ENCODE data around the gene KLHL15. TPM values are rescaled to one million over a fixed set of nuclear protein-coding genes. Genes with fewer than 3 reads are reported as not detected.

The KLHL15 gene
- polyA plus RNA-seq, 3 donors = 3.2 to 24.4 (median 3.9) TPM

GRCh38 chrX:24027985-24028384 is 999 bp upstream of the KLHL15 start:
- no peak overlapping the region for H3K9ac ChIP-seq (ENCODE audit: insufficient read depth, low read length, poor library complexity, severe bottlenecking)
- intact Hi-C loops (cut with micrococcal nuclease) = loop anchor here in 1 of 2 donors (10.0 kb wide), 1 partner anchor 123 kb away; the partner anchor contains the start of genes APOO and CXorf58
- H3K27me3 Mint-ChIP-seq (ENCODE audit: low read depth in 3 of 3) = peaks cover 0 to 56% (median 0%) of the 10 kb centered on the region in 3 donors
- H3K36me3 ChIP-seq (replicated peaks in 1 of 2; ENCODE audit: control insufficient read depth in 1 of 2, insufficient read depth in 2 of 2, low read length in 2 of 2) = no peaks in the 10 kb centered on the region
- no CpG with 5 or more reads among the region's 6 CpGs for WGBS (ENCODE audit: insufficient coverage)
- H3K4me1 Mint-ChIP-seq = peaks cover 5% of the 10 kb centered on the region
- no peak overlapping the region for H3K4me3 ChIP-seq (replicated peaks in 1 of 3; ENCODE audit: low read depth in 2 of 3, low read length in 3 of 3)
- no peak overlapping the region for H3K4me2 ChIP-seq (replicated peaks; ENCODE audit: extremely low read depth, low read length, poor library complexity, severe bottlenecking)
- peaks cover 12% of the 10 kb centered on the region for H4K20me1 ChIP-seq (ENCODE audit: insufficient read depth, low read length)
- H3K4me3 Mint-ChIP-seq = no peak overlapping the region
- H3K79me2 ChIP-seq (ENCODE audit: insufficient read depth, low read length) = peaks cover 20% of the 10 kb centered on the region
- H3K9me3 Mint-ChIP-seq = peaks cover 0 to 28% (median 4%) of the 10 kb centered on the region in 7 donors
- H3K27ac Mint-ChIP-seq = no peak overlapping the region
- no peak overlapping the region for H3K27ac ChIP-seq (ENCODE audit: low read depth in 1 of 2, low read length in 2 of 2)
- no peak for DNase-seq
- H3K9me3 ChIP-seq (replicated peaks in 1 of 2; ENCODE audit: control insufficient read depth in 1 of 2, insufficient read depth in 1 of 2, low read length in 2 of 2) = peaks cover 0 to 13% of the 10 kb centered on the region in 2 donors
- no peaks in the 10 kb centered on the region for H3K36me3 Mint-ChIP-seq
- no peak for TF ChIP-seq CTCF (IDR thresholded peaks at IDR 0.05)
- peaks cover 0 to 30% of the 10 kb centered on the region in 2 donors for H3K27me3 ChIP-seq (ENCODE audit: control insufficient read depth in 2 of 2, insufficient read depth in 2 of 2, low read length in 2 of 2)
- H2AFZ ChIP-seq (ENCODE audit: insufficient read depth, low read depth, low read length, poor library complexity, severe bottlenecking) = no peak overlapping the region
- no peaks in the 10 kb centered on the region for H3K4me1 ChIP-seq (ENCODE audit: control insufficient read depth in 1 of 2, insufficient read depth in 2 of 2, low read length in 2 of 2)

- no peaks in the 10 kb centered on the region for H3K36me3 ChIP-seq (replicated peaks in 1 of 2; ENCODE audit: control insufficient read depth in 1 of 2, insufficient read depth in 2 of 2, low read length in 2 of 2)
- H3K27ac ChIP-seq (ENCODE audit: low read depth in 1 of 2, low read length in 2 of 2) = peak overlapping the region in 1 of 2 donors; percentile 90
- peaks cover 0 to 13% of the 10 kb centered on the region in 2 donors for H3K9me3 ChIP-seq (replicated peaks in 1 of 2; ENCODE audit: control insufficient read depth in 1 of 2, insufficient read depth in 1 of 2, low read length in 2 of 2)
- Mint-ChIP-seq H3K4me3 (peak overlapping the region; percentile 80 to 88), H3K27ac (peak overlapping the region; percentile 65 to 97 (median 93)), H3K27me3 (ENCODE audit: low read depth in 3 of 3) (peaks cover 0 to 53% (median 0%) of the 10 kb centered on the region in 3 donors), H3K9me3 (peaks cover 0 to 35% (median 3%) of the 10 kb centered on the region in 7 donors), H3K36me3 (peaks cover 0 to 5% of the 10 kb centered on the region in 2 donors), H3K4me1 (peaks cover 10% of the 10 kb centered on the region)
- peaks cover 35% of the 10 kb centered on the region for H3K79me2 ChIP-seq (ENCODE audit: insufficient read depth, low read length)
- H3K27me3 ChIP-seq (ENCODE audit: control insufficient read depth in 2 of 2, insufficient read depth in 2 of 2, low read length in 2 of 2) = peaks cover 0 to 34% of the 10 kb centered on the region in 2 donors
- H3K4me3 ChIP-seq (replicated peaks in 1 of 3; ENCODE audit: low read depth in 2 of 3, low read length in 3 of 3) = peak overlapping the region; percentile 70 to 79 (median 70)
- peak overlapping the region; percentile 84 for H3K9ac ChIP-seq (ENCODE audit: insufficient read depth, low read length, poor library complexity, severe bottlenecking)
- no CpG with 5 or more reads among the region's 13 CpGs for WGBS (ENCODE audit: insufficient coverage)
- TF ChIP-seq CTCF (IDR thresholded peaks at IDR 0.05) = no peak
- H3K4me1 ChIP-seq (ENCODE audit: control insufficient read depth in 1 of 2, insufficient read depth in 2 of 2, low read length in 2 of 2) = no peaks in the 10 kb centered on the region
- DNase-seq = peak in 2 of 3 donors; percentile 0 to 5
- intact Hi-C loops (cut with micrococcal nuclease) = loop anchor here in 1 of 2 donors (10.0 kb wide), 1 partner anchor 122 kb away; the partner anchor contains the start of genes APOO and CXorf58
- peak overlapping the region; percentile 39 for H2AFZ ChIP-seq (ENCODE audit: insufficient read depth, low read depth, low read length, poor library complexity, severe bottlenecking)
- H4K20me1 ChIP-seq (ENCODE audit: insufficient read depth, low read length) = peaks cover 13% of the 10 kb centered on the region
- peak overlapping the region; percentile 73 for H3K4me2 ChIP-seq (replicated peaks; ENCODE audit: extremely low read depth, low read length, poor library complexity, severe bottlenecking)
Observed at GRCh38 chrX:24026432-24026831, 554 bp downstream of the KLHL15 start.
